ENCODE results near the gene PTMA.

GRCh38 chr2:231671270-231672050 is 36.9 kb upstream of the PTMA start:
- TF ChIP-seq POLR2A (IDR thresholded peaks at IDR 0.05), result no peak
- no peak for TF ChIP-seq CTCF (IDR thresholded peaks at IDR 0.05)

Measured in lower leg skin (tissue), 3 donors.